Fibroblast of the aortic adventitia (primary cell): Measurements from ENCODE around the gene TMEFF1. TPM values are rescaled to one million over a fixed set of nuclear protein-coding genes. Genes with fewer than 3 reads are reported as not detected.

Experiments used
- DNase-seq: peaks from one replicate; pipeline ENCODE4 v3.0.0-alpha.2; 2010; ENCODE audit warnings: low read depth
- H3K4me3 ChIP-seq: 2 replicates; pipeline ENCODE4 v1.5.1; 2011; ENCODE audit warnings: low read depth, mild to moderate bottlenecking, control low read depth, low read length, moderate library complexity
- total RNA-seq: library from RNA; depleted of rRNA; stranded (reverse); fragments of >200 nt; gene quantifications from 2 replicates; pipeline ENCODE4 v1.2.3, GENCODE V29; 2012; ENCODE audit warnings: low replicate concordance
- TF ChIP-seq, protein P1 (sequence below): IDR thresholded peaks from 2 replicates; pipeline ENCODE4 v1.5.1; 2011; ENCODE audit warnings: mild to moderate bottlenecking, low read length, control low read depth, inconsistent platforms; ENCODE audit not compliant: insufficient read depth

Gene TMEFF1
- total RNA-seq, 1 donor, result 1.3 TPM

DNA sequence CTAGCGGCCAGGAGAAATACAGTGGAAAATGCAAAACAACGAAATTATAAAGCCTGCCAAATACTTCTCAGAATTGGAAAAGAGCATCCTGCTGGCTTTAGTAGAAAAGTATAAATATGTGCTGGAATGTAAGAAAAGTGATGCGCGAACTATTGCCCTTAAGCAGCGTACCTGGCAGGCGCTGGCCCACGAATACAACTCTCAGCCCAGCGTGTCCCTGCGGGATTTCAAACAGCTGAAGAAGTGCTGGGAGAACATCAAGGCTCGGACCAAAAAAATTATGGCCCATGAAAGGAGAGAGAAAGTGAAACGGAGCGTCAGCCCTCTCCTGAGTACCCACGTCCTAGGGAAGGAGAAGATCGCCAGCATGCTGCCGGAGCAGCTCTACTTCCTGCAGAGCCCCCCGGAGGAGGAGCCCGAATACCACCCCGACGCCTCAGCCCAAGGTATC is 31.0 kb upstream of the TMEFF1 start:
- peak; percentile 38 for DNase-seq
- TF ChIP-seq, protein P1, sequence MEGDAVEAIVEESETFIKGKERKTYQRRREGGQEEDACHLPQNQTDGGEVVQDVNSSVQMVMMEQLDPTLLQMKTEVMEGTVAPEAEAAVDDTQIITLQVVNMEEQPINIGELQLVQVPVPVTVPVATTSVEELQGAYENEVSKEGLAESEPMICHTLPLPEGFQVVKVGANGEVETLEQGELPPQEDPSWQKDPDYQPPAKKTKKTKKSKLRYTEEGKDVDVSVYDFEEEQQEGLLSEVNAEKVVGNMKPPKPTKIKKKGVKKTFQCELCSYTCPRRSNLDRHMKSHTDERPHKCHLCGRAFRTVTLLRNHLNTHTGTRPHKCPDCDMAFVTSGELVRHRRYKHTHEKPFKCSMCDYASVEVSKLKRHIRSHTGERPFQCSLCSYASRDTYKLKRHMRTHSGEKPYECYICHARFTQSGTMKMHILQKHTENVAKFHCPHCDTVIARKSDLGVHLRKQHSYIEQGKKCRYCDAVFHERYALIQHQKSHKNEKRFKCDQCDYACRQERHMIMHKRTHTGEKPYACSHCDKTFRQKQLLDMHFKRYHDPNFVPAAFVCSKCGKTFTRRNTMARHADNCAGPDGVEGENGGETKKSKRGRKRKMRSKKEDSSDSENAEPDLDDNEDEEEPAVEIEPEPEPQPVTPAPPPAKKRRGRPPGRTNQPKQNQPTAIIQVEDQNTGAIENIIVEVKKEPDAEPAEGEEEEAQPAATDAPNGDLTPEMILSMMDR, result no peak
- H3K4me3 ChIP-seq, result peak overlapping the region; percentile 51

DNA sequence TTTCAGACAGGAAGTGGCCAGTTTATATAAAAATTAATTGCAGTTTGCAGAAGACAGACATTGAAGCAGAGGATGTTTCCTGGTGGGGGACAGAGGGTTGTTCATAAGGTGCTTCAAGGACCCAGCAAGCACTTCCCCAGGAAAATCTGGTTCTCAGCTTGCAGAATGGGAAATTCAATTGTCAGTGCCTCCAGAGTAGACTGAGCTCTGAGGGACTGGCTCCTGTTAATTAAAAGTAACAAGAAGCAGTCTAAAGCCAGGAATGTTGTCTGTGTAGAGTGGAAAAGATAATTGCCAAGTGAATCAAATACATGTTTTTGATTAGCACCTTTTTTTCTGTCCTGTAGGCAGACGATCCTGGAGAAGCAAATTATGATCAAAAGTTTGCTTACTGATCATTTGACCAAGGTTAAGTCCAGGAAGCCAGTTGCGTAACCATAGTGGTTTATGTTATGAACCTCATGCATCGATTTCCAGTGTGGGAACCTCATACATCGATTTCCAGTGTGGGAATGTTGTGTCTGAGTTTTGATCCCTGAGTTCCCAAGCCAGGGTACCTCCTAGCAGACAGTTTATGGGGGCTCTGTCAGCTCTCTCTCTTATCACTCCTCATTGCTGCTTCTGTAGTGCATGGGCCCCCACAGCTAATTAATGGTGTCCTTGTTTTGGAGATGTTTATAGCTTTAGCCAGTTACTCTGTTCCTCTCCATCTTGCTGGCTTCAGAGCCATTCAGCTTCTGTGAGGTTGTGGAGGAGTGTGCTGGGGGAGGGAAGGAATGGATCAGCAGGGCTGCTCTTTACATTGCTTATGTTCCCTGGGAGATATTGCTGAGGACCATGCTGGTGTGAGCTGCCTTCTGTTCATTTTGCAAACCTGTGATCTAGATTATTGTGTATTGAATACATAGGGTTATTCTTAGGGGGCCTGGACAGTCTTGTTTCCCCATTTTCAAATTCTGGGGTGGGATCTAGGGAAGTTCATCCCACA is 28.9 kb upstream of the TMEFF1 start:
- TF ChIP-seq, protein P1, result no peak
- H3K4me3 ChIP-seq, result no peak overlapping the region
- peak; percentile 34 for DNase-seq

DNA sequence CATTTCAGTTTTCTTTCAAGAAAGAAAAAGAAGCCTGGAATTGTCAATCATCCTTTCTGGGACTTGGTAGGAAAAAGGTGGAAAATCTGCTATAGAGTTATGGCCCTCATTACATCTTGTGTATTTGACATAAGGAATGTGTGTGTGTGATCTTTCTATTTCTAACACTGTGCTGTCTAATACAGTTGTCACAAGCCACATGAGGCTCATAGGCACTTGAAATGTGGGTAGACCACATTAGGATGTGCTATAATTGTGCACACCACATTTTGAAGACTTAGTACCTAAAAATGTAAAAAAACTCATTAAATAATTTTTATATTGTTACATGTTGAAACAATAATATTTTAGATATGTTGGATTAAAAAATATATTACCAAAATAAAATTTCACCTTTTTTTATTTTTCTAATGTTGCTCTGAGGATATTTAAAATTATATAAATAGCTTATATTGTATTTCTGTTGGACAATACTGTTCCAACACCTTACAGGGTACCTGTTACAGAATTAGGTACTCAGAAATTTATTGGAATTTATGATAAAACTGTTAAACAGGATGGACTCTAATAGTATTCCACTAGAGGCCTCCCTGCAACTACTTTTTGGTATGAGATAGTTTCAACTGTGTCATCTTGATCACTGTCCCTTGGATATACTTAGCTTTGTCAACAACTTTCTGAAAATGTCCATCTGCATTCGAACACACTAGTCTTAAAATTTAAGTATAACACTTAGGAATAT is 27.6 kb upstream of the TMEFF1 start:
- no peak overlapping the region for H3K4me3 ChIP-seq
- DNase-seq, result no peak
- TF ChIP-seq, protein P1, result no peak

DNA sequence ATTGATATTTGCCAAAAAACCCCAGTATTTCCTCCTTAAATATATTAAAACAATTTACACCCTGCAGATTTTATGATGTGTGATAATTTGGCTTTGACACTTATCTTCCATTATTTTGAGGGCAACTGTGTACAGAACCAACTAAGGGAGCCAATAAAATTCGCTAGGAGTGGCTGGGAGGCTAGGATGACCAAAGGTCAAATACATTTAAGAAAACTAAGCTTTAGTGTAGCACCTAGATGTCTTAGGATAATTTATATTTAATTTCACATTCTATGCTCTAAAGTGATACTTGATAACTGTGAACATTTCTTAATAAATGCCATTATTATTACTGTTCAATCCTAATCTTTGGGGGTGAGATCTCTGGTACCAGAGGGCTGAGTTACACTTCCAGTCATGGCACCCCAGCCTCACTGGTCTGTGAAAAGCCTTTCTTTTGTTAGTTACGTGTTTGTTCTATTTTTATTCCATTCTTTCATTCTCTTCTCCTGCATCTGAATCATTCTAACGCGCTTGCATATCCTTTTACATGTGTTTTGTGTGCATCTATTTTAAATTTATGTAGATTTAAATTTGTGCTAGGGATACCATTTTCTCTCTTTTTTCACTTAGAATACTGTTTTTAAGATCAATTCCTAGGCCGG is 26.9 kb upstream of the TMEFF1 start:
- no peak overlapping the region for H3K4me3 ChIP-seq
- DNase-seq, result no peak
- TF ChIP-seq, protein P1, result no peak

DNA sequence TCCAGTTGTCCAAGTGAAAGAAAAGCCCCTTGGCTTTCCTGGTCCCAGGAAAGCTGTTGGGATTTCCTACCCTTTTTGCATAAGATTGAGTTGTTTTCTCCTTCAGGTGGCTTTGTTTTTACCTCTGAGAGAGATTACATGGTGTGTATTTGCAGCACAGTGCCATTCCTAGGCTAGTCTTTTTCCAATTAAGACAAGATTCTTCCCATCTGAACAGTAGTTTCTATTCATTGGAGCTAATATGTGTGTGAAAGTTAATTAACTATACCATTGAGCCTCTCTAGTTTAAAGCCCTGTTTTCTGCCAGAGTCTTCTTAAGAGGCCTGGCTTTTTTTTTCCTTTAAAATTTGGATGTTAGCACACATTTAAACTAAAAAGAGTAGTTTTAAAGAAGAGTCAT is 25.9 kb upstream of the TMEFF1 start:
- DNase-seq, result no peak
- no peak overlapping the region for H3K4me3 ChIP-seq
- TF ChIP-seq, protein P1, result no peak

DNA sequence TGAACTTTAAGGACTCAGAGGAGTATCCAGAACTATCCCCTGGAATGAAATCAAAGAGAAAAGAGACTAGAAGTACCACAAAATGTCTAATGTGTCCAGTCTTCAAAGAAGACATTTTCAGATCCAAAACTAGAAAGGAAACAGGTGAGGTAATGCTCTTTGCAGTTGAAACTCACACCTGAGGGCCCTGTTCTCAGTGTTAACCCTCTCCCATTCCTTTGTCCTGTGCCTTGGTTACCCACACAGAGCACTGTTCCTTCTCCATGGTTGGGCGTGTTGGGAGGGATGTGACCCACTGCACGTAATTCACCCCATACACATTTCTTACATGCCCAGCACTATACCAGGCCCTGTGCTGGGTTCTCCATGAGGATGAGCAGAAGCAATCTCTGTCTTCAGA is 24.7 kb upstream of the TMEFF1 start:
- TF ChIP-seq, protein P1, result no peak
- no peak overlapping the region for H3K4me3 ChIP-seq
- DNase-seq, result no peak
